HCT116 (cell line): ENCODE results near the gene SLC39A1. TPM values are rescaled to one million over a fixed set of nuclear protein-coding genes. Genes with fewer than 3 reads are reported as not detected.
A peak's percentile ranks its signal among the peaks of the same experiment; 100 is the strongest.

Experiments
- ATAC-seq: fragments of 200-7000 bp; cut with Tn5 transposase; 2 replicates; pipeline ENCODE4 v1.9.1; 2020; ENCODE audit warnings: mild to moderate bottlenecking, moderate library complexity
- BruUV-seq: library from RNA; stranded (reverse); fragments of 400-500 nt; replicated peaks from 2 replicates; lab custom pipeline; 2021; lab: Mats Ljungman, UMichigan
- CTCF ChIA-PET: fragments of 300-600 bp; sonication (Branson Sonifier 250); formaldehyde crosslinking; loops from one replicate; lab custom pipeline; 2021; ENCODE audit warnings: antibody characterized with exemption; lab: Charles Lee
- POLR2A ChIA-PET: fragments of 300-600, 350-600 bp; sonication (Branson Sonifier 250); formaldehyde crosslinking; loops from one replicate; lab custom pipeline; 2021; ENCODE audit warnings: antibody characterized with exemption; lab: Charles Lee
- RAD21 ChIA-PET, 2 experiments: fragments of 300-600 bp; sonication (Branson Sonifier 250); formaldehyde crosslinking; loops; one replicate each; lab custom pipeline; 2023; ENCODE audit warnings: low total read pairs in 2 of 2; ENCODE audit not compliant: uncharacterized antibody in 2 of 2, unreplicated experiment in 2 of 2, low non-redundant PET in 1 of 2; lab: Charles Lee
- DNase-seq: peaks from one replicate; pipeline ENCODE4 v3.0.0-alpha.2; 2010; ENCODE audit warnings: low read depth, low spot score
- H2AFZ ChIP-seq: fragments of 200-600 bp; shearing (Covaris generic), sonication (generic); 2 replicates; pipeline ENCODE4 v1.6.1; 2017; ENCODE audit warnings: low read depth, mixed run types, mixed read lengths, antibody characterized with exemption, low read length; ENCODE audit not compliant: poor library complexity, severe bottlenecking
- H3K27ac ChIP-seq: 2 replicates; pipeline ENCODE4 v1.5.1; 2012; ENCODE audit warnings: low read depth, low read length
- H3K27me3 ChIP-seq: fragments of 200-600 bp; sonication (generic); 2 replicates; pipeline ENCODE4 v1.6.1; 2016; ENCODE audit warnings: mixed run types, low read length, mixed read lengths; ENCODE audit not compliant: insufficient read depth
- H3K36me3 ChIP-seq, 2 experiments: fragments of 200-500 bp in 1 of 2; fragments of 200-600 bp in 1 of 2; sonication (Bioruptor generic) in 1 of 2; sonication (generic) in 1 of 2; 2 replicates each; pipeline versions ENCODE4 v1.5.1 to v1.6.1; 2014 to 2016; ENCODE audit warnings: low read length in 2 of 2, inconsistent platforms in 1 of 2, mixed read lengths in 1 of 2, mixed run types in 1 of 2; ENCODE audit not compliant: insufficient read depth in 2 of 2, control insufficient read depth in 1 of 2
- H3K4me1 ChIP-seq, 2 experiments: fragments of 200-600 bp in 1 of 2; sonication (generic) in 1 of 2; 2 replicates each; pipeline versions ENCODE4 v1.5.1 to v1.6.1; 2012 to 2017; ENCODE audit warnings: low read length in 2 of 2, inconsistent platforms in 1 of 2, mild to moderate bottlenecking in 1 of 2, mixed read lengths in 1 of 2, mixed run types in 1 of 2, moderate library complexity in 1 of 2; ENCODE audit not compliant: insufficient read depth in 2 of 2, control insufficient read depth in 1 of 2
- H3K4me2 ChIP-seq: fragments of 200-600 bp; sonication (generic); 2 replicates; pipeline ENCODE4 v1.6.1; 2017; ENCODE audit warnings: mixed run types, low read length, mixed read lengths
- H3K4me3 ChIP-seq, 2 experiments: fragments of 200-600 bp in 1 of 2; sonication (generic) in 1 of 2; replicated peaks in 1 of 2; 2 replicates each; pipeline ENCODE4 v1.5.1; 2011 to 2016; ENCODE audit warnings: low read length in 2 of 2, control low read depth in 1 of 2, low read depth in 1 of 2, mild to moderate bottlenecking in 1 of 2, mixed read lengths in 1 of 2, mixed run types in 1 of 2
- H3K79me2 ChIP-seq: fragments of 200-600 bp; sonication (generic); 2 replicates; pipeline ENCODE4 v1.6.1; 2017; ENCODE audit warnings: mild to moderate bottlenecking, mixed run types, low read length, moderate library complexity, mixed read lengths; ENCODE audit not compliant: insufficient read depth
- H3K9ac ChIP-seq: fragments of 200-600 bp; sonication (generic); 2 replicates; pipeline ENCODE4 v1.6.1; 2016; ENCODE audit warnings: low read length, mixed read lengths
- H3K9me2 ChIP-seq: fragments of 200-600 bp; sonication (generic), shearing (Covaris generic); 2 replicates; pipeline ENCODE4 v1.6.1; 2017; ENCODE audit warnings: mixed run types, mild to moderate bottlenecking, moderate library complexity; ENCODE audit not compliant: insufficient read depth
- H3K9me3 ChIP-seq, 2 experiments: fragments of 200-500 bp in 1 of 2; fragments of 200-600 bp in 1 of 2; sonication (Bioruptor generic) in 1 of 2; sonication (generic) in 1 of 2; 2 replicates each; pipeline ENCODE4 v1.6.1; 2014 to 2017; ENCODE audit warnings: low read length in 2 of 2, mixed read lengths in 2 of 2, inconsistent platforms in 1 of 2, low read depth in 1 of 2, mild to moderate bottlenecking in 1 of 2, mixed run types in 1 of 2, moderate library complexity in 1 of 2; ENCODE audit not compliant: control insufficient read depth in 1 of 2, insufficient read depth in 1 of 2
- H4K20me1 ChIP-seq: fragments of 200-600 bp; sonication (generic), shearing (Covaris generic); 2 replicates; pipeline ENCODE4 v1.6.1; 2017; ENCODE audit warnings: mixed run types, mild to moderate bottlenecking, moderate library complexity; ENCODE audit not compliant: insufficient read depth
- CBX3 ChIP-seq: IDR thresholded peaks from 2 replicates; pipeline ENCODE4 v1.6.1; 2012; ENCODE audit warnings: low read depth
- CEBPB ChIP-seq: IDR thresholded peaks from 2 replicates; pipeline ENCODE4 v1.6.1; 2012; ENCODE audit warnings: low read depth
- CTCF ChIP-seq, 3 experiments: fragments of 200-600 bp in 1 of 3; sonication (generic) in 1 of 3; IDR thresholded peaks in 2 of 3; conservative IDR thresholded peaks in 1 of 3; 2 replicates each; pipeline ENCODE4 v1.5.1; 2012 to 2017; ENCODE audit warnings: low read depth in 2 of 3, low read length in 2 of 3, antibody characterized with exemption in 1 of 3, borderline replicate concordance in 1 of 3, control low read depth in 1 of 3, mild to moderate bottlenecking in 1 of 3, mixed read lengths in 1 of 3, mixed run types in 1 of 3, moderate library complexity in 1 of 3; ENCODE audit not compliant: insufficient read depth in 1 of 3
- EGR1 ChIP-seq: IDR thresholded peaks from 2 replicates; pipeline ENCODE4 v1.6.1; 2012; ENCODE audit warnings: low read depth
- FOSL1 ChIP-seq: IDR thresholded peaks from 2 replicates; pipeline ENCODE4 v1.6.1; 2012; ENCODE audit warnings: low read depth
- SIN3A ChIP-seq: IDR thresholded peaks from 2 replicates; pipeline ENCODE4 v1.6.1; 2012; ENCODE audit warnings: low read depth
- SRF ChIP-seq: IDR thresholded peaks from 2 replicates; pipeline ENCODE4 v1.6.1; 2012; ENCODE audit warnings: low read depth
- ZBTB33 ChIP-seq: IDR thresholded peaks from 2 replicates; pipeline ENCODE4 v1.6.1; 2011; ENCODE audit warnings: mild to moderate bottlenecking, low read length, moderate library complexity; ENCODE audit not compliant: insufficient replicate concordance; ENCODE audit errors: extremely low read depth
- ZFX ChIP-seq: fragments of 450-650 bp; IDR thresholded peaks from 2 replicates; pipeline ENCODE4 v1.6.1; 2017
- intact Hi-C: fragments of 100-400 bp; cut with micrococcal nuclease; formaldehyde crosslinking; loops from 2 replicates; pipeline ENCODE4 v1.10.0; 2022
- total RNA-seq: library from RNA; stranded (reverse); gene quantifications from one replicate; pipeline ENCODE4 v1.2.1, GENCODE V29; 2021; ENCODE audit not compliant: unreplicated experiment

The SLC39A1 gene
- total RNA-seq, 1 experiment from 2014 or later: 51.5 TPM

- intact Hi-C loops: no loop called here
- DNase-seq: no peak
- Histone ChIP-seq H3K9ac (no peak overlapping the region), H3K27me3 (no peaks in the 10 kb centered on the region), H3K4me2 (no peak overlapping the region), H4K20me1 (no peaks in the 10 kb centered on the region), H3K36me3 (peaks cover 5 to 11% of the 10 kb centered on the region in 2 experiments; a peak in 3 of 4 replicates), H3K4me3 (no peak overlapping the region), H3K9me2 (no peaks in the 10 kb centered on the region), H3K79me2 (no peaks in the 10 kb centered on the region), H2AFZ (no peak overlapping the region), H3K4me1 (no peaks in the 10 kb centered on the region), H3K9me3 (no peaks in the 10 kb centered on the region), H3K27ac (no peak overlapping the region)
- CTCF ChIA-PET: no interaction called here
- RAD21 ChIA-PET: no interaction called here
- peak; percentile 55; the same call in 1 of the 2 replicates for ATAC-seq
- BruUV-seq: no TSS peak
- POLR2A ChIA-PET: no interaction called here
- TF ChIP-seq SRF (no peak), CEBPB (no peak), EGR1 (no peak), CBX3 (no peak), ZFX (no peak), FOSL1 (no peak), SIN3A (no peak), CTCF (IDR thresholded peaks at IDR 0.05 in 2 of 3, conservative IDR thresholded peaks at IDR 0.05 in 1 of 3; ENCODE audit: borderline replicate concordance in 1 of 3, insufficient read depth in 1 of 3, low read depth in 2 of 3, low read length in 2 of 3) (peak in 1 of 3 experiments; percentile 27; a peak in 2 of 6 replicates), ZBTB33 (no peak)
These were observed 33.1 kb downstream of the SLC39A1 start for GRCh38 chr1:153929981-153930948.
